Mammary epithelial cell (primary cell): ENCODE results near the gene IMP3.

ENCODE experiments used
- CTCF ChIP-seq, 2 donors: IDR thresholded peaks in 1 of 2; conservative IDR thresholded peaks in 1 of 2; 2 replicates each; pipeline ENCODE4 v1.5.1; 2011 to 2012; ENCODE audit warnings: inconsistent platforms in 2 of 2, low read length in 2 of 2, mild to moderate bottlenecking in 2 of 2, control low read depth in 1 of 2, low read depth in 1 of 2; ENCODE audit not compliant: insufficient read depth in 1 of 2; ENCODE audit errors: extremely low read depth in 1 of 2
- EZH2 ChIP-seq: IDR thresholded peaks from 2 replicates; pipeline ENCODE4 v1.6.1; 2012; ENCODE audit warnings: low read length, inconsistent platforms, borderline replicate concordance

GRCh38 chr15:75640483-75641178 lies 607 bp upstream of the IMP3 start:
- TF ChIP-seq CTCF (conservative IDR thresholded peaks at IDR 0.05 in 1 of 2, IDR thresholded peaks at IDR 0.05 in 1 of 2; ENCODE audit: extremely low read depth in 1 of 2, insufficient read depth in 1 of 2, low read depth in 1 of 2, low read length in 2 of 2) = peak; percentile 19 to 46
- no peak for TF ChIP-seq EZH2
